ENCODE data around the gene PI4K2A. TPM values are rescaled to one million over a fixed set of nuclear protein-coding genes. Genes with fewer than 3 reads are reported as not detected.

The PI4K2A gene
- total and polyA plus RNA-seq, 2 donors (not counting 1 experiment from before 2014, with no cell fraction given), result 26.6 to 30.7 TPM

DNA sequence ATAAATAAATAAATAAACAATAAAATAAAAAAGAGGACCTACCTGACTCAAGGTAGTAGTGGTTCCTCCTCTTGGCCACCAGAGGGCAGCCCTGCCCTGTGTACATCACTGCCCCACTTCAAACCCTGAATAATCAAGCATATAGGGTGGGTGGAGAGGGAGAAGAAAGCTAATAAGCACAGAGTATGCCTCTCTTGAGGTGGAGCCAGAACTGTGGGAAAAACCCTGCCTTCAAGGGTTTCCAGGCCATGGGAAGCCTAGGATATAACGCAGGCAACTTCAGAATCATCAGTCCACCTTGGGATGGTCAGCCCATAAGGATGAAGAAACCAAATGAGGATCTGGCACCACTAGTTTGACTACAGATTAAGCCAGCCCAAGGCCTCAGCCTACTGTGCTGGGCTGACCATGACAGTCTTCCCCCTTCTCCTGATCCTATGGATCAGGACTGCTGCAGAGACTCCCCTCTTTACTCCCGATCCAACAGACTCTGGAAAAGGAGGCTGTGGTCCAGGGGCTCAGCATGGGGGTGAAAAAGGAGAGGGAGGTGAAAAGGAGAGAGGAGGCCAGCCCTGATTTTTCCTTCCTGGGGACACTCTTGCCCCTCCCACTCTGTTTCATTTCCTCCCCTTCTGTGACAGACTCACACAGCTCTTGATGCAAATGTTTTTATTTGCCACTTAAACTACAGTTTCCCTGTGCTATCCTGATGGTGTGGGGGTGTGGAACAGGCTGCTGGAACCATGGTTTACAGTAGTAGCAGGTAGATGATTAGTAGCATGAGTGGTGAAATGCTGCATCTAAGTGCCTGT is 36.5 kb downstream of the PI4K2A start:
- no peak overlapping the region for H3K4me3 ChIP-seq (replicated peaks in 1 of 4; ENCODE audit: control extremely low read depth in 1 of 4, insufficient read depth in 1 of 4, low read depth in 3 of 4, low read length in 4 of 4)
- H3K9ac ChIP-seq (ENCODE audit: insufficient read depth, low read length), result no peak overlapping the region
- H3K9me3 ChIP-seq (ENCODE audit: control insufficient read depth, insufficient read depth, low read depth, low read length), result no peaks in the 10 kb centered on the region
- H3K27me3 ChIP-seq (ENCODE audit: control insufficient read depth, insufficient read depth, low read length), result no peaks in the 10 kb centered on the region
- H3K4me2 ChIP-seq (ENCODE audit: extremely low read depth, insufficient read depth, low read length), result no peak overlapping the region
- peaks cover 11% of the 10 kb centered on the region for H3K79me2 ChIP-seq (ENCODE audit: control insufficient read depth, insufficient read depth, low read length)
- no peak overlapping the region for H2AFZ ChIP-seq (ENCODE audit: low read length)
- H3K4me1 ChIP-seq (ENCODE audit: control insufficient read depth, extremely low read depth, insufficient read depth, low read length), result no peaks in the 10 kb centered on the region
- H3K36me3 ChIP-seq (ENCODE audit: control insufficient read depth, insufficient read depth, low read length), result peaks cover 23% of the 10 kb centered on the region
- DNase-seq (ENCODE audit: low read depth in 2 of 2), result peak; percentile 48 to 68
- H3K27ac ChIP-seq (ENCODE audit: insufficient read depth, low read length), result no peak overlapping the region
- H4K20me1 ChIP-seq (ENCODE audit: control insufficient read depth, extremely low read depth, insufficient read depth, low read length), result no peaks in the 10 kb centered on the region
- no peak for TF ChIP-seq EZH2 (IDR thresholded peaks at IDR 0.05; ENCODE audit: low read length, missing control alignments)
- TF ChIP-seq, protein P1, sequence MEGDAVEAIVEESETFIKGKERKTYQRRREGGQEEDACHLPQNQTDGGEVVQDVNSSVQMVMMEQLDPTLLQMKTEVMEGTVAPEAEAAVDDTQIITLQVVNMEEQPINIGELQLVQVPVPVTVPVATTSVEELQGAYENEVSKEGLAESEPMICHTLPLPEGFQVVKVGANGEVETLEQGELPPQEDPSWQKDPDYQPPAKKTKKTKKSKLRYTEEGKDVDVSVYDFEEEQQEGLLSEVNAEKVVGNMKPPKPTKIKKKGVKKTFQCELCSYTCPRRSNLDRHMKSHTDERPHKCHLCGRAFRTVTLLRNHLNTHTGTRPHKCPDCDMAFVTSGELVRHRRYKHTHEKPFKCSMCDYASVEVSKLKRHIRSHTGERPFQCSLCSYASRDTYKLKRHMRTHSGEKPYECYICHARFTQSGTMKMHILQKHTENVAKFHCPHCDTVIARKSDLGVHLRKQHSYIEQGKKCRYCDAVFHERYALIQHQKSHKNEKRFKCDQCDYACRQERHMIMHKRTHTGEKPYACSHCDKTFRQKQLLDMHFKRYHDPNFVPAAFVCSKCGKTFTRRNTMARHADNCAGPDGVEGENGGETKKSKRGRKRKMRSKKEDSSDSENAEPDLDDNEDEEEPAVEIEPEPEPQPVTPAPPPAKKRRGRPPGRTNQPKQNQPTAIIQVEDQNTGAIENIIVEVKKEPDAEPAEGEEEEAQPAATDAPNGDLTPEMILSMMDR (conservative IDR thresholded peaks at IDR 0.05 in 1 of 2, IDR thresholded peaks at IDR 0.05 in 1 of 2; ENCODE audit: low read depth in 1 of 2, low read length in 2 of 2), result peak; percentile 84 to 88

DNA sequence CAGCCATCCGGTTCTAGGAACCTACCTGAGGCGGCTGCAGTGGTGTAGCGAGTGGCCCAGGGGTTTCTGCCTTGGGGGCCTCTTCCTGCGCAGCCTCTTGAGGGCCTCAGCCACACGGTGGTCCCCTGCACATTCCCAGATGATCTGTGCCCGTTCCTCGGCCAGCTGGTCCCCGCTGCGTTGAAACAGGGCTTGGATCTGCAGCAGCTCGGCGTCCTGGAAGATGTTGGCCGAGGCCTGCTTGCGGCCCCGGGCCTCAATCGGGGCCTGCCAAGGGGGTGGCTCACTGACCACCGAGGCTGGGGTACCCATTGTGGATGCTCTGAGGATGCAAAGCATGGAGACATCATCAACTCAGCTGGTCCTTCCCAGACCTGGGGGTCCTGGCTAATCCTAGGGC is 39.1 kb downstream of the PI4K2A start:
- Histone ChIP-seq H3K79me2 (ENCODE audit: control insufficient read depth, insufficient read depth, low read length) (peaks cover 23% of the 10 kb centered on the region), H3K27ac (ENCODE audit: insufficient read depth, low read length) (no peak overlapping the region), H2AFZ (ENCODE audit: low read length) (no peak overlapping the region), H3K4me2 (ENCODE audit: extremely low read depth, insufficient read depth, low read length) (no peak overlapping the region), H3K4me1 (ENCODE audit: control insufficient read depth, extremely low read depth, insufficient read depth, low read length) (peaks cover 8% of the 10 kb centered on the region), H3K9me3 (ENCODE audit: control insufficient read depth, insufficient read depth, low read depth, low read length) (no peaks in the 10 kb centered on the region), H3K4me3 (replicated peaks in 1 of 4; ENCODE audit: control extremely low read depth in 1 of 4, insufficient read depth in 1 of 4, low read depth in 3 of 4, low read length in 4 of 4) (no peak overlapping the region), H3K27me3 (ENCODE audit: control insufficient read depth, insufficient read depth, low read length) (no peaks in the 10 kb centered on the region), H3K36me3 (ENCODE audit: control insufficient read depth, insufficient read depth, low read length) (peaks cover 23% of the 10 kb centered on the region), H4K20me1 (ENCODE audit: control insufficient read depth, extremely low read depth, insufficient read depth, low read length) (no peaks in the 10 kb centered on the region), H3K9ac (ENCODE audit: insufficient read depth, low read length) (no peak overlapping the region)
- DNase-seq (ENCODE audit: low read depth in 2 of 2), result no peak
- TF ChIP-seq EZH2 (IDR thresholded peaks at IDR 0.05; ENCODE audit: low read length, missing control alignments), result no peak
- TF ChIP-seq, protein P1 (conservative IDR thresholded peaks at IDR 0.05 in 1 of 2, IDR thresholded peaks at IDR 0.05 in 1 of 2; ENCODE audit: low read depth in 1 of 2, low read length in 2 of 2), result no peak

DNA sequence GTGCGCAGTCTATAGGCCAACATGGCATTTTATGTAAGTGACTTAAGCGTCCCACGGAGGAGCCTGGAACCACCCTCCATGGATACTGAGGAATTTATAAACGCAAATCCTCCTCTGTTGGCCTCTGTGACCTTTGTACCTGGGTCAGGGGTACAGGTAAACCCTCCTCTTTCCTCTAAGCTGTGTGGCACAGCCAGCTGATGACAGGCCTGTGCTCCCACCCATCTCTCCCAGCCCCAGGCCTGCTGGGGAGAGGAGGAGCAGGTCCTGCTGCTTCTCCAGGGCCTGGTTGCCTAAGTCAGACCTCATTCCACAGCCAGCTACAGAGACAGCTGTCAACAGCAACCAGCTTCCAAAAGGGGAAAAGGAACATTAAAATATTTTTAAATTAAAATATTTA is 41.6 kb downstream of the PI4K2A start:
- Histone ChIP-seq H4K20me1 (ENCODE audit: control insufficient read depth, extremely low read depth, insufficient read depth, low read length) (no peaks in the 10 kb centered on the region), H3K79me2 (ENCODE audit: control insufficient read depth, insufficient read depth, low read length) (peaks cover 44% of the 10 kb centered on the region), H3K36me3 (ENCODE audit: control insufficient read depth, insufficient read depth, low read length) (peaks cover 12% of the 10 kb centered on the region), H3K27me3 (ENCODE audit: control insufficient read depth, insufficient read depth, low read length) (no peaks in the 10 kb centered on the region), H3K27ac (ENCODE audit: insufficient read depth, low read length) (no peak overlapping the region), H3K4me1 (ENCODE audit: control insufficient read depth, extremely low read depth, insufficient read depth, low read length) (peaks cover 8% of the 10 kb centered on the region), H2AFZ (ENCODE audit: low read length) (no peak overlapping the region), H3K9me3 (ENCODE audit: control insufficient read depth, insufficient read depth, low read depth, low read length) (no peaks in the 10 kb centered on the region), H3K4me2 (ENCODE audit: extremely low read depth, insufficient read depth, low read length) (no peak overlapping the region), H3K4me3 (replicated peaks in 1 of 4; ENCODE audit: control extremely low read depth in 1 of 4, insufficient read depth in 1 of 4, low read depth in 3 of 4, low read length in 4 of 4) (no peak overlapping the region), H3K9ac (ENCODE audit: insufficient read depth, low read length) (no peak overlapping the region)
- no peak for DNase-seq (ENCODE audit: low read depth in 2 of 2)
- TF ChIP-seq EZH2 (IDR thresholded peaks at IDR 0.05; ENCODE audit: low read length, missing control alignments), result no peak
- TF ChIP-seq, protein P1 (conservative IDR thresholded peaks at IDR 0.05 in 1 of 2, IDR thresholded peaks at IDR 0.05 in 1 of 2; ENCODE audit: low read depth in 1 of 2, low read length in 2 of 2), result no peak

Data from fibroblast of lung (primary cell).